Measurements from ENCODE around the gene FTH1.

FTH1 gene

GRCh38 chr11:61975638-61976419 lies 8.4 kb upstream of the FTH1 start:
- TF ChIP-seq CTCF (IDR thresholded peaks at IDR 0.05): no peak

GRCh38 chr11:61974766-61975631 lies 7.6 kb upstream of the FTH1 start:
- Mint-ChIP-seq H3K9me3 (no peaks in the 10 kb centered on the region), H3K27ac (peak overlapping the region; percentile 23), H3K36me3 (ENCODE audit: low read depth) (no peaks in the 10 kb centered on the region), H3K27me3 (ENCODE audit: low read depth, poor library complexity) (peaks cover 9% of the 10 kb centered on the region), H3K4me3 (no peak overlapping the region), H3K4me1 (peaks cover 63% of the 10 kb centered on the region)
- no peak for TF ChIP-seq CTCF (IDR thresholded peaks at IDR 0.05)
- DNase-seq: no peak

More at GRCh38 chr11:61975638-61976419, 8.4 kb upstream of the FTH1 start:
- H3K9me3 Mint-ChIP-seq: no peaks in the 10 kb centered on the region
- H3K36me3 Mint-ChIP-seq (ENCODE audit: low read depth): no peaks in the 10 kb centered on the region
- no peak overlapping the region for H3K4me3 Mint-ChIP-seq
- H3K27me3 Mint-ChIP-seq (ENCODE audit: low read depth, poor library complexity): peaks cover 9% of the 10 kb centered on the region
- peaks cover 62% of the 10 kb centered on the region for H3K4me1 Mint-ChIP-seq
- no peak for DNase-seq
- H3K27ac Mint-ChIP-seq: no peak overlapping the region

GRCh38 chr11:61973476-61974162 lies 6.2 kb upstream of the FTH1 start:
- peaks cover 77% of the 10 kb centered on the region for H3K4me1 Mint-ChIP-seq
- DNase-seq: no peak
- peaks cover 9% of the 10 kb centered on the region for H3K27me3 Mint-ChIP-seq (ENCODE audit: low read depth, poor library complexity)
- peak overlapping the region; percentile 78 for H3K27ac Mint-ChIP-seq
- no peaks in the 10 kb centered on the region for H3K9me3 Mint-ChIP-seq
- H3K4me3 Mint-ChIP-seq: no peak overlapping the region
- H3K36me3 Mint-ChIP-seq (ENCODE audit: low read depth): no peaks in the 10 kb centered on the region
- no peak for TF ChIP-seq CTCF (IDR thresholded peaks at IDR 0.05)

GRCh38 chr11:61972672-61973475 lies 5.4 kb upstream of the FTH1 start:
- Mint-ChIP-seq H3K9me3 (no peaks in the 10 kb centered on the region), H3K27me3 (ENCODE audit: low read depth, poor library complexity) (peaks cover 9% of the 10 kb centered on the region), H3K4me3 (peak overlapping the region; percentile 22), H3K27ac (peak overlapping the region; percentile 78), H3K36me3 (ENCODE audit: low read depth) (no peaks in the 10 kb centered on the region), H3K4me1 (peaks cover 85% of the 10 kb centered on the region)
- TF ChIP-seq CTCF (IDR thresholded peaks at IDR 0.05): no peak
- no peak for DNase-seq

- Mint-ChIP-seq H3K36me3 (ENCODE audit: low read depth) (no peaks in the 10 kb centered on the region), H3K27ac (peak overlapping the region; percentile 91), H3K27me3 (ENCODE audit: low read depth, poor library complexity) (peaks cover 5% of the 10 kb centered on the region), H3K4me3 (peak overlapping the region; percentile 22), H3K9me3 (no peaks in the 10 kb centered on the region), H3K4me1 (peaks cover 81% of the 10 kb centered on the region)
- no peak for TF ChIP-seq CTCF (IDR thresholded peaks at IDR 0.05)
- no peak for DNase-seq
Measured at GRCh38 chr11:61972112-61972671, 4.8 kb upstream of the FTH1 start.

Data from nephron progenitor cell (in vitro differentiated cells).